Esophagus muscularis mucosa (tissue), 3 donors: Measurements from ENCODE around the gene TENM3.

Experiments
- CTCF ChIP-seq, 3 experiments: fragments of 200-600 bp in 2 of 3; fragments of 450-650 bp in 1 of 3; sonication (generic) in 2 of 3; IDR thresholded peaks; one replicate each; pipeline ENCODE4 v1.5.1; 2017 to 2019; ENCODE audit warnings: antibody characterized with exemption in 3 of 3, mild to moderate bottlenecking in 2 of 3, moderate library complexity in 1 of 3
- EP300 ChIP-seq: sonication (generic); formaldehyde crosslinking; IDR thresholded peaks from one replicate; pipeline ENCODE4 v1.6.1; 2017; ENCODE audit warnings: antibody characterized with exemption

- no peak for TF ChIP-seq CTCF (IDR thresholded peaks at IDR 0.05)
- no peak for TF ChIP-seq EP300
These were observed 251.8 kb downstream of the TENM3 start for GRCh38 chr4:182495031-182495430.
